Duodenal mucosa (tissue), 2 donors: ENCODE results near the gene IL5.

Experiments used
- H3K27ac ChIP-seq: one replicate; pipeline ENCODE4 v1.7.0; 2013; ENCODE audit warnings: low read depth, low read length
- H3K27me3 ChIP-seq, 2 donors: one replicate each; pipeline ENCODE4 v1.7.0; 2013; ENCODE audit warnings: low read length in 2 of 2, control low read depth in 1 of 2; ENCODE audit not compliant: insufficient read depth in 2 of 2, control insufficient read depth in 1 of 2
- H3K36me3 ChIP-seq, 2 donors: one replicate each; pipeline ENCODE4 v1.7.0; 2013; ENCODE audit warnings: low read length in 2 of 2, control low read depth in 1 of 2; ENCODE audit not compliant: insufficient read depth in 2 of 2, control insufficient read depth in 1 of 2
- H3K4me1 ChIP-seq, 2 donors: one replicate each; pipeline ENCODE4 v1.7.0; 2013; ENCODE audit warnings: low read length in 2 of 2, control low read depth in 1 of 2; ENCODE audit not compliant: insufficient read depth in 2 of 2, control insufficient read depth in 1 of 2
- H3K4me3 ChIP-seq, 2 donors: one replicate each; pipeline ENCODE4 v1.7.0; 2013; ENCODE audit warnings: low read length in 2 of 2, low read depth in 1 of 2
- H3K9ac ChIP-seq, 2 donors: one replicate each; pipeline ENCODE4 v1.7.0; 2013; ENCODE audit warnings: low read length in 2 of 2, low read depth in 1 of 2
- H3K9me3 ChIP-seq, 2 donors: one replicate each; pipeline ENCODE4 v1.7.0; 2013; ENCODE audit warnings: low read length in 2 of 2, control low read depth in 1 of 2; ENCODE audit not compliant: control insufficient read depth in 1 of 2

The IL5 gene

GRCh38 chr5:132510076-132510475, 33.2 kb downstream of the IL5 start:
- H3K36me3 ChIP-seq, result no peaks in the 10 kb centered on the region
- peaks cover 10 to 16% of the 10 kb centered on the region in 2 donors for H3K4me1 ChIP-seq
- no peaks in the 10 kb centered on the region for H3K9me3 ChIP-seq
- H3K27ac ChIP-seq, result no peak overlapping the region
- no peak overlapping the region for H3K9ac ChIP-seq
- H3K27me3 ChIP-seq, result no peaks in the 10 kb centered on the region
- H3K4me3 ChIP-seq, result no peak overlapping the region

GRCh38 chr5:132506094-132506692, 37.1 kb downstream of the IL5 start:
- H3K9ac ChIP-seq, result no peak overlapping the region
- no peak overlapping the region for H3K27ac ChIP-seq
- H3K36me3 ChIP-seq, result no peaks in the 10 kb centered on the region
- H3K27me3 ChIP-seq, result no peaks in the 10 kb centered on the region
- H3K4me1 ChIP-seq, result peaks cover 40 to 44% of the 10 kb centered on the region in 2 donors
- no peak overlapping the region for H3K4me3 ChIP-seq
- H3K9me3 ChIP-seq, result no peaks in the 10 kb centered on the region

DNA sequence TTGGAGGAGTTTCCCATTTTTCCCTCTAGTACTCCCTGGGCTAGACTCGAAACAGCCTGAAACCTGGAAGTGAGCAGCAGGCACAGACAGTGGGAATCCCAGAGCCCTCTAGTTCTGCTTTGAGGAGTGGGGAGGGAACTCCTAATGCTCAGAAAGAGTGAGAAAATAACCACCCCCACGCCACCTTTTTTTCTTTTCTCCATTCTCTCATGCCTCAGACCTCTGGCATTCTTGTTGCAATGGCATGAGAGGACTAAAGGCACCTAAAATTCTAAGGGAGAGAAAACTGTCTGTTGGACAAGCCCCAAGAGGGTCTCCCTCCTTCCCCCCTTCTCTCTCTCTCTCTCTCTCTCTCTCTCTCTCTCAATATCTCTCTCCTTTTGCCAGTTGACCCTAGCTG, 37.7 kb downstream of the IL5 start:
- H3K9me3 ChIP-seq, result no peaks in the 10 kb centered on the region
- H3K36me3 ChIP-seq, result no peaks in the 10 kb centered on the region
- H3K27me3 ChIP-seq, result no peaks in the 10 kb centered on the region
- H3K9ac ChIP-seq, result peak overlapping the region in 1 of 2 donors; percentile 33
- H3K4me3 ChIP-seq, result no peak overlapping the region
- no peak overlapping the region for H3K27ac ChIP-seq
- H3K4me1 ChIP-seq, result peaks cover 45 to 50% of the 10 kb centered on the region in 2 donors

DNA sequence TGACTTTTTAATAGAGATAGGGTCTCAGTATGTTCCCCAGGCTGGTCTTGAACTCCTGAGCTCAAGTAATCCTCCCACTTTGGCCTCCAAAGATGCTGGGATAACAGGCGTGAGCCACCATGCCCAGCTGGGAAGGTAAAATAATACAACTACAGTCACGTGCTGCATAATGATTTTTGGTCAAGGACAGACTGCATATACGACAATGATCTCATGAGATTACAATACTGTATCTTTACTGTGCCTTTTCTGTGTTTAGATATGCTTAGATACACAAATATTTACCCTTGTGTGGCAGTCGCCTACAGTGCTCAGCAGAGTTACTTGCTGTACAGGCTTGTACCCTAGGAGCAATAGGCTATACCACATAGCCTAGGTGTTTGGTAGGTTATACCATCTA, 38.6 kb downstream of the IL5 start:
- Histone ChIP-seq H3K9ac (no peak overlapping the region), H3K27ac (no peak overlapping the region), H3K9me3 (no peaks in the 10 kb centered on the region), H3K4me3 (no peak overlapping the region), H3K4me1 (peaks cover 54 to 59% of the 10 kb centered on the region in 2 donors), H3K36me3 (no peaks in the 10 kb centered on the region), H3K27me3 (no peaks in the 10 kb centered on the region)

DNA sequence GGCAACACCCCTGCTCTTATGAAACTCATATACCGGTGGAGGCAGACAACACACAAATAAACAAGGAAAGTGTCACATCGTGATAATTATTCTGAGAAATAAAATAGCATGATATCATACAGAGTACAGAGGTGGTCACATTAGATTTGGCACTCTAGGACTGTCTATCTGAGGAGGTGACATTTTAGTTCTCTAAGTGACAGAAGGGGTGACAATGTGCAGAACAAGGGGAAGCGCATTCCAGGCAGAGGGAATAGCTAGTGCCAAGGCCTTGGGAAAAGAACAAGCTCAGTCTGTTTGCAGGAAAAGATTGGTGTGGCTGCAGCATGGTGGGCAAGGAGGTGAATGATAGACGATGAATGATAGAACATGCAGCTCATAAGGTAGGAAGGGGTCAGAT, 40.1 kb downstream of the IL5 start:
- no peaks in the 10 kb centered on the region for H3K27me3 ChIP-seq
- peaks cover 63 to 74% of the 10 kb centered on the region in 2 donors for H3K4me1 ChIP-seq
- no peak overlapping the region for H3K4me3 ChIP-seq
- H3K27ac ChIP-seq, result no peak overlapping the region
- H3K9me3 ChIP-seq, result no peaks in the 10 kb centered on the region
- peak overlapping the region in 1 of 2 donors; percentile 24 for H3K9ac ChIP-seq
- no peaks in the 10 kb centered on the region for H3K36me3 ChIP-seq

DNA sequence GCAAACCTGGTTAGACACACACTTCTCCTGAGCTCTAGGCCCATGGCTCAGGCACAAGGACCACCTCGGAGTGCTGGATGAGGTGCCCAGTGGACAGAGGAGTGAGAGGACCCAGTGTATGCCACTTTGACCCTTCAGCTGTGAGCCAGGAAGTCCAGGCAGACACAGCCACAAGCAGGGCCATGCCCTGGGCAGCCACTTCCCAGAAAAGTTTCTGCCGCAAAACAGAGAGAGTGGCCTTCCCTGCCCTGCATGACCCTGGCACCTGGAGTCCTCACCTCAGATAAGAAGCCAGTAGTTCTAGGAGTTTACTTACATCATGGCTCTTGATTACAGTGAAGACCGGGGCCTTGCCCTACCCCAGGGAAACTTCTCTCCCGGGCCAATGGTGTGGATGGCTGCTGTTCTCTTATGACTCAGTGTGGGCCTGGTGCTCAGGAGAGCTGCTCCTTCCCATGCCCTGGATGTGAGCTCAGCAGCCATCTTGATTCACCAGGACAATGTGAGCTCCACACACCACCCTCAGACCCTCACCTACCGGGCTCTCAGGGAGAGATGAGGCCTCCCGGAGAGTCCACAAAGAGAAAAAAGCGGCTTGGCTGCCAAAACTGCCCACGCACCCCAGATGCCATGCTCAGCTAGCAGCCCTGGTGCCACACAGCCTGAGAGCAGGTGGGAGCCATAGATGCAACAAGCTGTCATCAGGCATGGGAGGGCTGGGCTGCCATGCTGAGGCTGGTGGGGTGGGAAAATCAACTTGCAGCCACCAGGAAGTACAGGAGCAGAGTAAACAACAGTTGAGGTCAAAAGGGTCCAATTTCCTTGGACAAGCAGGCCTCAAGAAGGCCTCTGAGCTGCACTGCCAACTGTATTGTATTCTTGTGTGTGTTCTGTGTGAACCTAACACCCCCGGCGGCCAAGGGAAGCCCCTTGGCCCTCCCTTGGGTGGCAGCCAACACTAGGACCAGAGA, 41.1 kb downstream of the IL5 start:
- Histone ChIP-seq H3K4me1 (peaks cover 73 to 84% of the 10 kb centered on the region in 2 donors), H3K27ac (peak overlapping the region; percentile 90)

DNA sequence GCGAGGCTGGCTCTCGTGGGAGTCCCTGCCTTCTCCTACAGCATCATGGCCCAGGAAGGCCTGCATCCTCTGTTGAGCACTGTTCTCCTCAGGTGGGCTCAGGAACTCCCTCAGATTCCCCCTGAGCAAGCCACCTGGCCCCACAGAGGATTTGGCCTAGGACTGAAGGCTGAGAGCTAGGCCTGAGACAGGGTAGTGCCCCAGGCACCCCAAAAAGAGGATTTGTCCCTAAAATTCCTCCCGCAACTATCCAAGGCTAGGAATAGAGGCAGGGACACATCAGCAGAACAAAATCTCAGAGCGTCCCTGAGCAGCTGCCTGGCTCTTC, 41.7 kb downstream of the IL5 start:
- H3K27me3 ChIP-seq, result no peaks in the 10 kb centered on the region
- H3K4me3 ChIP-seq, result peak overlapping the region in 1 of 2 donors; percentile 50
- no peaks in the 10 kb centered on the region for H3K36me3 ChIP-seq
- peak overlapping the region; percentile 60 to 61 for H3K9ac ChIP-seq
- H3K9me3 ChIP-seq, result no peaks in the 10 kb centered on the region
- H3K27ac ChIP-seq, result peak overlapping the region; percentile 90
- peaks cover 75 to 86% of the 10 kb centered on the region in 2 donors for H3K4me1 ChIP-seq

More for the DNA sequence above, 41.1 kb downstream of the IL5 start:
- Histone ChIP-seq H3K9ac (peak overlapping the region; percentile 60 to 61), H3K4me3 (peak overlapping the region in 1 of 2 donors; percentile 50), H3K9me3 (no peaks in the 10 kb centered on the region), H3K27me3 (no peaks in the 10 kb centered on the region), H3K36me3 (no peaks in the 10 kb centered on the region)

GRCh38 chr5:132500931-132501628, 42.2 kb downstream of the IL5 start:
- Histone ChIP-seq H3K4me1 (peaks cover 75 to 80% of the 10 kb centered on the region in 2 donors), H3K9me3 (no peaks in the 10 kb centered on the region), H3K27me3 (no peaks in the 10 kb centered on the region), H3K36me3 (no peaks in the 10 kb centered on the region), H3K4me3 (peak overlapping the region; percentile 7 to 50), H3K27ac (peak overlapping the region; percentile 90), H3K9ac (peak overlapping the region; percentile 61)

GRCh38 chr5:132500244-132500930, 42.9 kb downstream of the IL5 start:
- peak overlapping the region; percentile 61 for H3K9ac ChIP-seq
- peaks cover 72 to 77% of the 10 kb centered on the region in 2 donors for H3K4me1 ChIP-seq
- no peaks in the 10 kb centered on the region for H3K36me3 ChIP-seq
- H3K4me3 ChIP-seq, result peak overlapping the region; percentile 7 to 50
- H3K9me3 ChIP-seq, result no peaks in the 10 kb centered on the region
- no peaks in the 10 kb centered on the region for H3K27me3 ChIP-seq
- H3K27ac ChIP-seq, result peak overlapping the region; percentile 79
